Adipocyte (in vitro differentiated cells): ENCODE measurements around the gene VPS33A.
"Not testable (repeated sequence)": the region's sequence is repeated elsewhere in the genome, so short reads cannot be mapped to it uniquely, and the experiment has no call there.

Experiments
- DNase-seq: peaks from one replicate; pipeline ENCODE4 v3.0.0-alpha.2; 2015; ENCODE audit warnings: low read depth
- H3K27me3 ChIP-seq: replicated peaks from 2 replicates; pipeline ENCODE4 v1.7.0; 2013; ENCODE audit warnings: mild to moderate bottlenecking, low read length, moderate library complexity; ENCODE audit not compliant: control insufficient read depth, insufficient read depth
- H3K36me3 ChIP-seq: 2 replicates; pipeline ENCODE4 v1.7.0; 2013; ENCODE audit warnings: low read length, mild to moderate bottlenecking, moderate library complexity; ENCODE audit not compliant: control insufficient read depth, insufficient read depth, severe bottlenecking
- H3K4me1 ChIP-seq: 2 replicates; pipeline ENCODE4 v1.7.0; 2013; ENCODE audit warnings: mild to moderate bottlenecking, low read length, moderate library complexity; ENCODE audit not compliant: control insufficient read depth, insufficient read depth
- H3K4me3 ChIP-seq: 2 replicates; pipeline ENCODE4 v1.7.0; 2013; ENCODE audit warnings: mild to moderate bottlenecking, low read length, moderate library complexity
- H3K9ac ChIP-seq: 2 replicates; pipeline ENCODE4 v1.7.0; 2013; ENCODE audit warnings: mild to moderate bottlenecking, low read length, moderate library complexity
- H3K9me3 ChIP-seq: 2 replicates; pipeline ENCODE4 v1.7.0; 2013; ENCODE audit warnings: mild to moderate bottlenecking, low read length, moderate library complexity; ENCODE audit not compliant: control insufficient read depth

Gene VPS33A

DNA sequence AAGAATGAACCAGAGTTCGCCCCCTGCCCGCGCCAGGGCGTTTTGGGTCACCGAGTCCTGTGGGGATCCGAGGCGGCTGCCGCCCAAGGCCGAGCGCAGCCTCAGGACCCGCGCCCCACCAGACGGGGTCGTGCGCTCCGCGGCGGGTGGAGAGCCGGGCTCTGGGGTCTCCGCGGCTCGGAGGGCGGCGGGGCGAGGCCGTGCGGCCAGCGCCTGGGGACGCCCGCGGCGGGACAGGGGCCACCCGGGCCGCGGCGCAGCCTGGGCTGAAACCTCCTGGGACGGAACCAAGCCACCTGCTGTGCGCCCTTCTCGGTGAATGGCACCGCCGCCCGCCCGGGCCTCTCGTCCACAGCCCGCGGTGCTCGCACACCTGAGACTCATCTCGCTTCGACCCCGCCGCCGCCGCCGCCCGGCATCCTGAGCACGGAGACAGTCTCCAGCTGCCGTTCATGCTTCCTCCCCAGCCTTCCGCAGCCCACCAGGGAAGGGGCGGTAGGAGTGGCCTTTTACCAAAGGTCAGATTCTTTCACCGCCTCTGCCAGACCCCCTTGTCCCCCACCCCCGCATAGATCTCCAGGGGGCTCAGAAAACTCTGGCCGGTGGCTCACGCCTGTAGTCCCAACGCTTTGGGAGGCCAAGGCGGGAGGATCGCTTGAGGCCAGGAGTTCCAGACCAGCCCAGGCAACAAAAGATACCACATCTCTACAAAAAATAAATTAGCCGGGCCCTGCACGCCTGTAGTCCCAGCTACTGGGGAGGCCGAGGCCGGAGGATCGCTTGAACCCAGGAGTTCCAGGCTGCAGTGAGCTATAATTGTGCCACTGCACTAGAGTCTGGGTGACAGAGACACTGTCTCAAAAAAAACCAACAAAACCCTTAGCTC lies 61.9 kb downstream of the VPS33A start:
- H3K36me3 ChIP-seq = peaks cover 23% of the 10 kb centered on the region
- peak overlapping the region; percentile 80 for H3K4me3 ChIP-seq
- H3K4me1 ChIP-seq = peaks cover 4% of the 10 kb centered on the region
- DNase-seq = peak; percentile 10
- peaks cover 32% of the 10 kb centered on the region for H3K27me3 ChIP-seq
- no peak overlapping the region for H3K9ac ChIP-seq
- no peaks in the 10 kb centered on the region for H3K9me3 ChIP-seq

DNA sequence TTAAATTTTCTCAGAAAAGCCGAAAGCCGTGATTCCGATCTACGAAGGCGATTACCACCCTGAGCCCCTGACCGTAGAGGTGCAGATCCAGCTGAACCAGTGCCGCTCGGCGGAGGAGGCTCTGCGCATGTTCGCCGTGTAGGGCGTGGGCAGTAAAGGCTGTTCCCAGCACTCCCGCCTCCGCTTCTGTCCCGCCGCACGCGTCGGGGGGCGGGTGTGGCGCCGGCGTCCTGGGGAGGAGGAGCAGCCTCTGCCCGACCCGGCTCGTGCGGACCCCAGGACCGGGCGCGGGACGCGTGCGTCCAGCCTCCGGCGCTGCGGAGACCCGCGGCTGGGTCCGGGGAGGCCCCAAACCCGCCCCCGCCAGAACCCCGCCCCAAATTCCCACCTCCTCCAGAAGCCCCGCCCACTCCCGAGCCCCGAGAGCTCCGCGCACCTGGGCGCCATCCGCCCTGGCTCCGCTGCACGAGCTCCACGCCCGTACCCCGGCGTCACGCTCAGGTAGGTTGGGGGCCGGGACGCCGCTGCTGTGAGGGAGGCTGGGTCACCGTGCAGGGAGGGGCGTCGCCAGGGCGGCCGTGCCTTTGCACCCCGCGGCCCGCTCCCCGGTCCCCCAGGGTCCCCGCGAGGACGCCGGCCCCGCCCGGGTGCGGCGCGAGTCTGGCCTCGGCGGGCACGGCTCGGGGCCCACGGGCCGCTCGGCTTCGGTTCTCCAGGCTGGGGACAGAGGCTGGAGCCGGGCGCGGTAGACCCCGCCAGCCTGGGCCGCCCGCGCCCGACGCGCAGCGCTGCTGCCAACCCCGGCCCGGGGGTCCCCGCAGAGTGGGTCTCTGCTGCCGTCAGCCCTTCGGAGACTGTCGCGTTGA lies 62.8 kb downstream of the VPS33A start, which contains the start of gene B3GNT4:
Gene B3GNT4, plus strand, starts transcription at position 409 of the 866 bp plus-strand sequence. CDS start 910 bp downstream, outside the sequence.
- H3K27me3 ChIP-seq = peaks cover 32% of the 10 kb centered on the region
- H3K9me3 ChIP-seq = no peaks in the 10 kb centered on the region
- DNase-seq = peak; percentile 76
- H3K4me3 ChIP-seq = peak within 1 kb of the TSS; percentile 80
- peaks cover 4% of the 10 kb centered on the region for H3K4me1 ChIP-seq
- peak within 1 kb of the TSS; percentile 56 for H3K9ac ChIP-seq
- H3K36me3 ChIP-seq = peaks cover 18% of the 10 kb centered on the region

DNA sequence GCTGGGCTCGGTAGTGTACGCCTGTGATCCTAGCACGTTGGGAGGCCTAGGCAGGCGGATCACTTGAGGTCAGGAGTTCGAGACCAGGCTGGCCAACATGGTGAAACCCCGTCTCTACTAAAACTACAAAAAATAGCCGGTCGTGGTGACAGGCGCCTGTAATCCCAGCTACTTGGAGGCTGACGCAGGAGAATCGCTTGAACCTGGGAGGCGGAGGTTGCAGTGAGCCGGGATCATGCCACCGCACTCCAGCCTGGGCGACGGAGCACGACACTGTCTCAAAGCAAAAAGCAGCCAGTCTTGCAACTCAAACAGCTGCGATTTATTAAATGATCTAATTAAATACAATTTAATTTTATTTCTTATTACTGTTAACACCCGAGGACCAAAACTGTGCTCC lies 63.5 kb downstream of the VPS33A start:
- H3K4me1 ChIP-seq, DNase-seq, H3K9me3 ChIP-seq: not testable (repeated sequence)
- H3K4me3 ChIP-seq = peak overlapping the region; percentile 80
- peaks cover 10% of the 10 kb centered on the region for H3K36me3 ChIP-seq
- peaks cover 32% of the 10 kb centered on the region for H3K27me3 ChIP-seq
- peak overlapping the region; percentile 56 for H3K9ac ChIP-seq

DNA sequence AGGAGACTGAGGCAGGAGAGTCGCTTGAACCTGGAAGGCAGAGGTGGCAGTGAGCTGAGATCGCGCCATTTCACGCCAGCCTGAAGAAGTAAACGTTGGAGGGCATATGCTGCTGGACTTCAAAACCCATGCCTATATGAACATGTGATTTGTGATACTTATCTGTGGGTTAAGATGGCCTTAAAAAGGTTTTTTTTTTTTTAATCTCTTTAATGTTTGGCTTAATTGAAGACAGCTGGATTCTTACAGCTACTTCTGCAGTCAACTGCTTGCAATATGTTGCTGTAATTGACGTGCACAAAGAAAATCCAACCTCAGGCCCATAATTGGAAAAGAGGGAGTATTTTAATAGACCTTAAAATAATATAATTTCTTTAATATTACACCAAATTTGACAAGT lies 64.3 kb downstream of the VPS33A start:
- no peak for DNase-seq
- H3K9me3 ChIP-seq = no peaks in the 10 kb centered on the region
- no peak overlapping the region for H3K9ac ChIP-seq
- peaks cover 37% of the 10 kb centered on the region for H3K27me3 ChIP-seq
- H3K4me3 ChIP-seq = no peak overlapping the region
- peaks cover 4% of the 10 kb centered on the region for H3K4me1 ChIP-seq
- H3K36me3 ChIP-seq = peaks cover 2% of the 10 kb centered on the region

DNA sequence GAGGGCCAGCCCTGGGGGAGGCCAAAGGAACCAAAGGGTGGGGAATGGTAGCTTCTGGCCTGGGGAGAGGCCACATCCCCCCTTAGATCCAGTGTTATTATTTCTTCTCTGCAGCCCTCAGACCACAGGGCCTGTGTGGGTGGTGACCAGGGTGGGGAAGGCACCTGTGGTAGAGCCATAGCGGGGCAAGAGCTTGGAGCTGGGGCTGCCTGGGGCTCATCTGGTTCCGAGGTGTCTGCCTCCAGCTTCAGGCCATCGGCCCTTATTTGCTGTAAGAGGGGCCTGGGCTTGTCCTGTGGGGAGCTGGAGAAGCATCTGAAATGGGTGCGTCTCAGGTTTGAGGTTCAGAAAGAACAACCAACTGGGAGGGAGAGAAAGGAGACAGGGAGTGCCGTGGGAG lies 64.9 kb downstream of the VPS33A start:
- Histone ChIP-seq H3K27me3 (peaks cover 37% of the 10 kb centered on the region), H3K4me1 (peaks cover 4% of the 10 kb centered on the region), H3K9me3 (no peaks in the 10 kb centered on the region), H3K36me3 (no peaks in the 10 kb centered on the region), H3K9ac (no peak overlapping the region), H3K4me3 (no peak overlapping the region)
- no peak for DNase-seq

DNA sequence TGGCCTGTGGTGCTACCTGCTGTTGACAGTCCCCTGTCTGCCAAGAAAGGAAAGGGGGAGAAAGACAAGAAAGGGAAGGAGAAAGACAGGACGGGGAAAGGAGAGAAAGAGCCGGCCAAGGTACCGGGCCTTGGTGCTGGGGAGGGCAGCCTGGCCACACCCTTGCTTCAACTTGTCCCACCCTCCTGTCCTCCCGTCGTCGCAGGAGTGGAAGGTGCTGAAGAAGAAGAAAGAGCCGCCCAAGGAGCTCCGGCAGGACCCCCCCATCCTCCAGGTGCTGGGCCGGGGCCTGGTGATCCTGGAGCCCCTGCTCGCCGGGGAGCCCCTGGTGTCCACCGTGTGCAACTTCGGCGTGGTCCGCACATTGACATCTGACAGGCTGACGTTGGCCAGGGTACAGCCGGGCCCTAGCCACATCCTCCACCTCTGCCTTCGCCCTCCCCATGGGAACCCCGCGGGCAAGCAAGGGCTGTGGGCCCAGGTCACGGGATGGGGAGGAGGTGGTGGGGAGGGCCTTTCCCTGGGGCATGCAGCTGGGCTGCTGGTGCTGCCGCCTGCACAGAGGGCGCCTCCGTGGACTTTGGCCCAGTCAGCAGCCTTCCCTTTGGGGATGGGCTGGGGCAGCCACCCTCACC lies 65.6 kb downstream of the VPS33A start:
- peaks cover 37% of the 10 kb centered on the region for H3K27me3 ChIP-seq

DNA sequence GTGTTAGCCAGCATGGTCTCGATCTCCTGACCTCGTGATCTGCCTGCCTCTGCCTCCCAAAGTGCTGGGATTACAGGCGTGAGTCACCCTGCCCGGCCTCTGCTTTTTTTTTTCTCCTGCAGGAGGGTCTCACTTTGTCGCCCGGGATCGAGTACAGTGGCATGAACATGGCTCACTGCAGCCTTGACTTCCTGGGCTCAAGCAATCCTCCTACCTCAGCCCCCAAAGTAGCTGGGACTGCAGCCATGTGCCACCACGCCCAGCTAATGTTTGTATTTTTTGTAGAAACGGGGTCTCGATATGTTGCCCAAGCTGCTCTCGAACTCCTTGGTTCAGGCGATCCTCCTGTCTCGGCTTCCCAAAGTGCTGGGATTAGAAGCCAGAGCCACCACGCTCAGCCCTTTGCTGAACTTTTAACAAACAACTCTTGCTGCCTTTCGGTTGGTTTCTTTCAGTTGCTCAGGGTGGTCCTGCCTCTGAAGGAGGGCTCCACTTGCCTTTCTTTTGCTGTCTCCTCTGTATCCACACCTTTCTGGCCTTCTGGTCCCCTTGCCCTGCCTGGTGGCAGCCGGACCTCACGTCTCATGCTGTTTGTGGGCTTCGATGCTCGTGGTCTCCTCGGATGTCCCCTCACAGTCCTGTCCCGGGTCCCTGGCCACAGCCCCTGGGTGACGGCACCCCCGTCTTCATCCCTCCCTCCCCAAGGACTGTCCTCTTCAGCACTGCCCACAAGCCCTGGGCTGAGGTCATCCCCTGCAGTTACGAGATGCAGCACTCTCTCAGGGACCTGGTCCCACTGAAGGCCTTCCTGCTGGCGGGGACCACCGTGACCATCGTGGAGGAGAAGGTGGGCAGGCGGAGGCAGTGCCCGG lies 66.6 kb downstream of the VPS33A start:
- H3K36me3 ChIP-seq = no peaks in the 10 kb centered on the region
- peaks cover 13% of the 10 kb centered on the region for H3K9me3 ChIP-seq
- no peak overlapping the region for H3K9ac ChIP-seq
- no peak overlapping the region for H3K4me3 ChIP-seq
- no peak for DNase-seq
- peaks cover 32% of the 10 kb centered on the region for H3K27me3 ChIP-seq
- H3K4me1 ChIP-seq = peaks cover 4% of the 10 kb centered on the region

More for the DNA sequence above, 65.6 kb downstream of the VPS33A start:
- no peak overlapping the region for H3K4me3 ChIP-seq
- no peak for DNase-seq
- H3K4me1 ChIP-seq = peaks cover 4% of the 10 kb centered on the region
- H3K9ac ChIP-seq = no peak overlapping the region
- no peaks in the 10 kb centered on the region for H3K36me3 ChIP-seq
- H3K9me3 ChIP-seq = peaks cover 3% of the 10 kb centered on the region

DNA sequence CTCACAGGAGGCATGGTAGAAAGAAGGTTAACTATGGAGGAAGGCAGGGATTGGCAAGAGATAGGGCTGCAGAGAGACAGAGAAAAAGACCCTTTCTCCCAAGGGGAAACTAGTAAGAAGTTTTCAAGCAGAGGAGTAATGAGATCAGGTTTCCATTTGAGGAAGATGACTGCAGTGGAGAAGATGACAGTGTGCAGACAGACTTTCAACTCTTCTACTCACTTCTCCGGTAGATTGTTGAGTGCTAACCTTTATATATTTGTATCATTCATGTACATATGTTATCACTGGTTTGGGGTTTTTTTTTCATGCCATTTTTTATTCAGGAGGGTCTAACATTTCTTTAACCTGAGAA lies 68.7 kb downstream of the VPS33A start:
- no peak for DNase-seq
- no peaks in the 10 kb centered on the region for H3K4me1 ChIP-seq
- peaks cover 15% of the 10 kb centered on the region for H3K9me3 ChIP-seq
- peaks cover 35% of the 10 kb centered on the region for H3K27me3 ChIP-seq
- H3K9ac ChIP-seq = no peak overlapping the region
- no peak overlapping the region for H3K4me3 ChIP-seq
- H3K36me3 ChIP-seq = no peaks in the 10 kb centered on the region

DNA sequence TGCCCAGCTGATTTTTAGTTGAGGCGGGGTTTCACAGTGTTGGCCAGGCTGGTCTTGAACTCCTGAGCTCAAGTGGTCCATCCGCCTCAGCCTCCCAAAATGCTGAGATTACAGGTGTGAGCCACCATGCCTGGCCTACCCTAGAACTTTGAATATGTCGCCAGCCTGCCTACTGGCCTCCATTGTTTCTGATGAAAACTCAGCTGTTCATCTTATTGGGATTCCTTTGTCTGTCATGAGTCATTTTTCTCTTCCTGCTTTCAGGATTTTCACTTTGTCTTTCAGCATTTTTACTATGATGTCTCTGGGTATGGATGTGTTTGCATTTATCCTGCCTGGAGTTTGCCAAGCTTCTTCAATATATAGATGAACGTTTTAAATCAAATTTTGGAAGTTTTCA lies 70.9 kb downstream of the VPS33A start:
- Histone ChIP-seq H3K36me3 (no peaks in the 10 kb centered on the region), H3K4me1 (no peaks in the 10 kb centered on the region), H3K4me3 (no peak overlapping the region), H3K9ac (no peak overlapping the region), H3K9me3 (peaks cover 15% of the 10 kb centered on the region), H3K27me3 (peaks cover 19% of the 10 kb centered on the region)
- no peak for DNase-seq

DNA sequence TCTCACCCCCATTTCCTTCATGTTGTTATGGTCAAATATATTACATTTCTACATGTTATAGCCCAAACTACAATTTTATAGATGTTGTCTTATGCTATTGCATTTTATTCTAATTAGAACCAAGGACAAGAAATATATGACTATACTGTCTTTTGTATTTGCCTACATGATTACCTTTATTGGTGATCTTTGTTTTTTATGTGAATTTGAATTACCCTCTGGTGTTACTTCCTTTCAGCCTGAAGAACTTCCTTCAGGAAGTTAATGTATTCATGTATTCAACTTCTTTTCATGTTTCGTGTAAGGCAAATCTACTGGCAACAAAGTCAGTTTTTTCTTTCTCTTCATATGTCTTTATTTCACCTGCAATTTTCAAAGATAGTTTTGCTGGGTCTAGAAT lies 71.5 kb downstream of the VPS33A start:
- peaks cover 14% of the 10 kb centered on the region for H3K27me3 ChIP-seq
- peaks cover 15% of the 10 kb centered on the region for H3K9me3 ChIP-seq
- no peak overlapping the region for H3K4me3 ChIP-seq
- no peak for DNase-seq
- H3K36me3 ChIP-seq = no peaks in the 10 kb centered on the region
- H3K4me1 ChIP-seq = no peaks in the 10 kb centered on the region
- no peak overlapping the region for H3K9ac ChIP-seq
